Pulmonary artery endothelial cell (primary cell): ENCODE measurements around the gene MZF1. TPM values are rescaled to one million over a fixed set of nuclear protein-coding genes. Genes with fewer than 3 reads are reported as not detected.
"Not testable (repeated sequence)": the region's sequence is repeated elsewhere in the genome, so short reads cannot be mapped to it uniquely, and the experiment has no call there.

Source experiments
- DNase-seq: peaks from one replicate; pipeline ENCODE4 v3.0.0-alpha.2; 2011; ENCODE audit warnings: low read depth, low spot score
- total RNA-seq: library from RNA; depleted of rRNA; stranded (reverse); fragments of >200 nt; gene quantifications from 2 replicates; pipeline ENCODE4 v1.2.3, GENCODE V29; 2014

Gene MZF1
- total RNA-seq = 9.0 and 10.6 TPM in 2 replicates

- DNase-seq = peak; percentile 100
Measured at GRCh38 chr19:58572818-58573657, at the start of gene MZF1. MZF1 (minus strand) TSS chr19:58573335; CDS start chr19:58571389, 1,946 bp downstream.

GRCh38 chr19:58607213-58607612, 34.1 kb upstream of the MZF1 start:
- not testable (repeated sequence) for DNase-seq

- DNase-seq = not testable (repeated sequence)
Measured at GRCh38 chr19:58606251-58606896, 33.2 kb upstream of the MZF1 start.

- no peak for DNase-seq
Measured at GRCh38 chr19:58586133-58586765, 13.1 kb upstream of the MZF1 start.

GRCh38 chr19:58585442-58586132, 12.5 kb upstream of the MZF1 start:
- DNase-seq = no peak

GRCh38 chr19:58584498-58585441, 11.6 kb upstream of the MZF1 start:
- no peak for DNase-seq

GRCh38 chr19:58582985-58583384, 9.8 kb upstream of the MZF1 start:
- no peak for DNase-seq

- peak; percentile 55 for DNase-seq
Measured at GRCh38 chr19:58581227-58582141, 8.3 kb upstream of the MZF1 start.

GRCh38 chr19:58579473-58580142, 6.5 kb upstream of the MZF1 start:
- DNase-seq = no peak

GRCh38 chr19:58578012-58578925, 5.1 kb upstream of the MZF1 start:
- DNase-seq = no peak

GRCh38 chr19:58577581-58577980, 4.4 kb upstream of the MZF1 start:
- not testable (repeated sequence) for DNase-seq

- DNase-seq = peak; percentile 76
Measured at GRCh38 chr19:58575183-58576041, 2.3 kb upstream of the MZF1 start.

- no peak for DNase-seq
Measured at GRCh38 chr19:58573658-58574164, 576 bp upstream of the MZF1 start.

GRCh38 chr19:58572026-58572817, 913 bp downstream of the MZF1 start:
- no peak for DNase-seq

GRCh38 chr19:58571575-58571947, 1.6 kb downstream of the MZF1 start:
- no peak for DNase-seq
